Trophoblast cell (in vitro differentiated cells and primary cell): ENCODE results near the gene LRRC40. TPM values are rescaled to one million over a fixed set of nuclear protein-coding genes. Genes with fewer than 3 reads are reported as not detected.

Experiments used
- DNase-seq, 2 donors: peaks; one replicate each; pipeline ENCODE4 v3.0.0-alpha.2; 2016
- H2AFZ ChIP-seq: 2 replicates; pipeline ENCODE4 v1.6.1; 2013; ENCODE audit warnings: low read length, moderate library complexity, mild to moderate bottlenecking; ENCODE audit not compliant: insufficient read depth, poor library complexity
- H2AK5ac ChIP-seq: 2 replicates; pipeline ENCODE4 v1.6.1; 2013; ENCODE audit warnings: mild to moderate bottlenecking, low read length
- H2BK120ac ChIP-seq: 2 replicates; pipeline ENCODE4 v1.6.1; 2013; ENCODE audit warnings: low read length, mild to moderate bottlenecking, moderate library complexity; ENCODE audit not compliant: insufficient read depth, poor library complexity
- H2BK12ac ChIP-seq: 2 replicates; pipeline ENCODE4 v1.6.1; 2013; ENCODE audit warnings: mild to moderate bottlenecking, low read length, moderate library complexity
- H2BK5ac ChIP-seq: 2 replicates; pipeline ENCODE4 v1.6.1; 2013; ENCODE audit warnings: low read length, low read depth, moderate library complexity, mild to moderate bottlenecking; ENCODE audit not compliant: poor library complexity
- H3K14ac ChIP-seq: 2 replicates; pipeline ENCODE4 v1.6.1; 2013; ENCODE audit warnings: mild to moderate bottlenecking, low read length
- H3K18ac ChIP-seq: 2 replicates; pipeline ENCODE4 v1.6.1; 2013; ENCODE audit warnings: mild to moderate bottlenecking, low read length
- H3K23ac ChIP-seq: 2 replicates; pipeline ENCODE4 v1.6.1; 2013; ENCODE audit warnings: low read length
- H3K27ac ChIP-seq: 2 replicates; pipeline ENCODE4 v1.5.1; 2013; ENCODE audit warnings: low read depth, mild to moderate bottlenecking, inconsistent platforms, low read length, moderate library complexity
- H3K27me3 ChIP-seq: 2 replicates; pipeline ENCODE4 v1.6.1; 2013; ENCODE audit warnings: inconsistent platforms, mild to moderate bottlenecking, low read length, moderate library complexity; ENCODE audit not compliant: insufficient read depth
- H3K36me3 ChIP-seq, 2 experiments: 1 replicate in 1 of 2; 2 replicates in 1 of 2; pipeline ENCODE4 v1.6.1; 2013; ENCODE audit warnings: low read length in 2 of 2, mild to moderate bottlenecking in 2 of 2, moderate library complexity in 1 of 2; ENCODE audit not compliant: insufficient read depth in 2 of 2, control insufficient read depth in 1 of 2
- H3K4ac ChIP-seq: 2 replicates; pipeline ENCODE4 v1.6.1; 2013; ENCODE audit warnings: low read depth, mild to moderate bottlenecking, low read length, moderate library complexity
- H3K4me1 ChIP-seq, 2 experiments: 1 replicate in 1 of 2; 2 replicates in 1 of 2; pipeline ENCODE4 v1.6.1; 2013; ENCODE audit warnings: low read length in 2 of 2, mild to moderate bottlenecking in 2 of 2, moderate library complexity in 1 of 2; ENCODE audit not compliant: insufficient read depth in 2 of 2, control insufficient read depth in 1 of 2
- H3K4me2 ChIP-seq: 2 replicates; pipeline ENCODE4 v1.6.1; 2013; ENCODE audit warnings: inconsistent platforms, mild to moderate bottlenecking, low read length, moderate library complexity
- H3K4me3 ChIP-seq: 2 replicates; pipeline ENCODE4 v1.5.1; 2013; ENCODE audit warnings: mild to moderate bottlenecking, low read depth, low read length, inconsistent platforms
- H3K79me1 ChIP-seq: one replicate; pipeline ENCODE4 v1.6.1; 2013; ENCODE audit warnings: low read length
- H3K79me2 ChIP-seq: 2 replicates; pipeline ENCODE4 v1.6.1; 2013; ENCODE audit warnings: low read length, mild to moderate bottlenecking; ENCODE audit not compliant: control insufficient read depth, insufficient read depth, poor library complexity
- H3K9ac ChIP-seq: 2 replicates; pipeline ENCODE4 v1.6.1; 2013; ENCODE audit warnings: mild to moderate bottlenecking, low read length
- H3K9me3 ChIP-seq: 2 replicates; pipeline ENCODE4 v1.6.1; 2013; ENCODE audit warnings: low read depth, mild to moderate bottlenecking, control low read depth, inconsistent platforms, low read length; ENCODE audit not compliant: insufficient read depth
- H4K12ac ChIP-seq: 2 replicates; pipeline ENCODE4 v1.6.1; 2013; ENCODE audit warnings: low read depth, mild to moderate bottlenecking, low read length, moderate library complexity
- H4K8ac ChIP-seq: 2 replicates; pipeline ENCODE4 v1.6.1; 2013; ENCODE audit warnings: low read depth, mild to moderate bottlenecking, low read length, moderate library complexity
- H4K91ac ChIP-seq: one replicate; pipeline ENCODE4 v1.6.1; 2013; ENCODE audit warnings: low read depth, mild to moderate bottlenecking, low read length, moderate library complexity
- WGBS: extraction: QIAGEN DNeasy Blood & Tissue Kit; methylation state at CpG from one replicate; pipeline ENCODE4 v1.1.7; 2013; ENCODE audit warnings: missing lambda C conversion rate; ENCODE audit not compliant: insufficient read length, insufficient coverage; ENCODE audit errors: extremely low coverage; 5-methylcytosine and 5-hydroxymethylcytosine counted together
- polyA plus RNA-seq: library from polyadenylated mRNA; stranded (reverse); fragments of 200-250 nt; gene quantifications from 2 replicates; pipeline ENCODE4 v1.2.3, GENCODE V29; 2013

LRRC40 gene
- 19.5 and 19.8 TPM in 2 replicates for polyA plus RNA-seq

DNA sequence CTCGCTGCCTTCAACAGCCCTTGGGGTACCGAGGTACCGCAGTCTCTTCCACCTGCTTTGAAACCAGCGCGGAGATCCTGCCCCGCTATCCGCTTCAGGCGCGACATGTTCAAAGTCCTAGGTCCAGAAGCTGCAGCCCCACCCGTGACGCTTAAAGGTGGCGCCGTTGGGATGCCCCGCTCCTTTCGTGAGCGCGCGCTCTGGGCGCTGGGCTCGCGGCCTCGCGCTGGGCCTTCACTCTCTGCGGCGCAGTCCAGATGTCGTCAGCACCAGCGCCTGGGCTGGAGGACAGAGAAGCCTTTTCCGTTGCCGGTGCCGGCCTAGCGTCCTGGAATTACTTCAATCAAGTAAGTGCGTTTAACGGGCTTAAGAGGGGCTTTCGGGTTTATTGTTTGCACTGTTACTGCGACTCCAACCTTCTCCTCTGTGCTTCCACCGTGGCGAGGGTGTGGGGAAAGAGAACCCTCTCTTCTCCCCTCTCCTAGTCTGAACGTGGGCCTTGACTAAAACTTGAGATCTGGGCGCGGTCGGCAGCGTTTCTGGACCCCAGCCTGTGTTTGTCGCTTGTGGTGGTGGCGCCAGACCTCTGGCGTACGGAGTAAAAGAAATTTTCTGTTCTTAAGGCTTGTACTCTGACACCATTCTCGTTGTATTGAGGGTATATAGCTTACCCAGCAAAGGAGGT, at the start of gene LRRC40:
Gene LRRC40 (minus strand): TSS at position 146 of the 685 bp plus-strand sequence. CDS start 39 bp downstream, at position 107.
- H3K79me2 ChIP-seq = peaks cover 19% of the 10 kb centered on the region
- no peaks in the 10 kb centered on the region for H3K4me1 ChIP-seq
- H3K27me3 ChIP-seq = no peaks in the 10 kb centered on the region
- H3K27ac ChIP-seq = peak within 1 kb of the TSS; percentile 65
- no peak within 1 kb of the TSS for H2BK12ac ChIP-seq
- DNase-seq = peak; percentile 96 to 98
- peak within 1 kb of the TSS; percentile 82 for H4K12ac ChIP-seq
- peak within 1 kb of the TSS; percentile 98 for H3K4me3 ChIP-seq
- peak within 1 kb of the TSS; percentile 93 for H4K8ac ChIP-seq
- H4K91ac ChIP-seq = peak within 1 kb of the TSS; percentile 50
- H2BK120ac ChIP-seq = peak within 1 kb of the TSS; percentile 43
- peak within 1 kb of the TSS; percentile 64 for H2AFZ ChIP-seq
- peak within 1 kb of the TSS; percentile 85 for H3K4me2 ChIP-seq
- no CpG with 5 or more reads among the region's 47 CpGs for WGBS
- H3K79me1 ChIP-seq = peaks cover 6% of the 10 kb centered on the region
- H3K23ac ChIP-seq = no peak within 1 kb of the TSS
- H3K36me3 ChIP-seq = peaks cover 7 to 10% of the 10 kb centered on the region in 2 experiments
- H3K9me3 ChIP-seq = no peaks in the 10 kb centered on the region
- peak within 1 kb of the TSS; percentile 84 for H3K14ac ChIP-seq
- H3K4ac ChIP-seq = peak within 1 kb of the TSS; percentile 38
- H3K9ac ChIP-seq = peak within 1 kb of the TSS; percentile 98
- peak within 1 kb of the TSS; percentile 38 for H2BK5ac ChIP-seq
- H2AK5ac ChIP-seq = peak within 1 kb of the TSS; percentile 62
- H3K18ac ChIP-seq = peak within 1 kb of the TSS; percentile 72

DNA sequence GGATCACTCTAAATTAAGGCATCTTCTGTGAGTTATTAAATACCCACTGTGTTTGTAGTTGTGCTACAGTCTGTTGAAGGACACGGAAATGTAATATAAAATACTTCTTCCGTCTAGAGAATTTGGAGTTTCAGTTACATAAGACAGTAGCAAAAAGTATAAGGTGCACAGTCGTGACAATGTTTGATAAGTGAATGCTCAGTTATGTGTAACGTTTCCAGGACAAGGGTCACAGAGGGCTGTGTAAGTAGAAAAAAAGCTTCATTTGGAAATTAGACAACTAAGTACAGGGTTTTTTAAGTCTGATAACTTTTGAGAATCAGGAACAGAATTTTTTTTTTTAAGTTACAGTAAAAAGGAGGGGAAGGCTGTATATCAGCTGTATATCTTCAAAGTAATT, 43.4 kb upstream of the LRRC40 start:
- H4K12ac ChIP-seq = no peak overlapping the region

DNA sequence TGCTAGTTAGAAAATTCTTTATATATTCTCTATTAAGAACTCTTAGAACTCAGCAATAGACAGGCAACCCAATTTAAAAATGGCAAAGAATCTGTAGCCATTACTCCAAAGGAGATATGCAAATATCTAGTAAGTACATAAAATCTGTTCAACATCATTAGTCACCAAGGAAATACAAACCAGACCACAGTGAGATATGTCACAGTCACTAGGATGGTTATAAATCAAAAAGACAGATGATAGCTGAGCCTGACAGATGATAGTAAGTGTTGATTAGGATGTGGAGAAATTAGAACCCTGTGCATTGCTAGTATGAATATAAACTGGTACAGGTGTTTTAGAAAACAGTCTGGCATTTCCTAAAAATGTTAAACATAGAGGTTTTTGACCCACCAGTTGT, 42.4 kb upstream of the LRRC40 start:
- H2BK12ac ChIP-seq = no peak overlapping the region
- H3K27me3 ChIP-seq = no peaks in the 10 kb centered on the region
- H3K9ac ChIP-seq = no peak overlapping the region
- H3K4me2 ChIP-seq = no peak overlapping the region
- H3K79me1 ChIP-seq = no peaks in the 10 kb centered on the region
- no peak overlapping the region for H3K18ac ChIP-seq
- no peak overlapping the region for H2AK5ac ChIP-seq
- H3K4me3 ChIP-seq = no peak overlapping the region
- H3K4ac ChIP-seq = no peak overlapping the region
- no peak overlapping the region for H3K27ac ChIP-seq
- H2BK5ac ChIP-seq = no peak overlapping the region
- H3K9me3 ChIP-seq = no peaks in the 10 kb centered on the region
- no peak for DNase-seq
- H2BK120ac ChIP-seq = no peak overlapping the region
- H3K36me3 ChIP-seq = peaks cover 10 to 20% of the 10 kb centered on the region in 2 experiments
- H2AFZ ChIP-seq = no peak overlapping the region
- H3K79me2 ChIP-seq = no peaks in the 10 kb centered on the region
- no peak overlapping the region for H3K14ac ChIP-seq
- H3K4me1 ChIP-seq = no peaks in the 10 kb centered on the region
- no peak overlapping the region for H3K23ac ChIP-seq
- no peak overlapping the region for H4K91ac ChIP-seq
- H4K8ac ChIP-seq = no peak overlapping the region
- H4K12ac ChIP-seq = no peak overlapping the region

More for the DNA sequence above, 43.4 kb upstream of the LRRC40 start:
- Histone ChIP-seq H3K27me3 (no peaks in the 10 kb centered on the region), H3K4ac (no peak overlapping the region), H4K91ac (no peak overlapping the region), H3K79me2 (no peaks in the 10 kb centered on the region), H3K9me3 (no peaks in the 10 kb centered on the region), H3K18ac (no peak overlapping the region), H2BK12ac (no peak overlapping the region), H3K9ac (no peak overlapping the region), H2AK5ac (no peak overlapping the region), H3K14ac (no peak overlapping the region), H3K27ac (no peak overlapping the region), H3K4me1 (no peaks in the 10 kb centered on the region), H3K23ac (no peak overlapping the region), H3K4me3 (no peak overlapping the region), H2BK120ac (no peak overlapping the region), H3K79me1 (no peaks in the 10 kb centered on the region), H2AFZ (no peak overlapping the region), H3K36me3 (peaks cover 11 to 19% of the 10 kb centered on the region in 2 experiments), H3K4me2 (no peak overlapping the region), H4K8ac (no peak overlapping the region), H2BK5ac (no peak overlapping the region)
- no peak for DNase-seq
- WGBS = no CpG with 5 or more reads among the region's 4 CpGs

DNA sequence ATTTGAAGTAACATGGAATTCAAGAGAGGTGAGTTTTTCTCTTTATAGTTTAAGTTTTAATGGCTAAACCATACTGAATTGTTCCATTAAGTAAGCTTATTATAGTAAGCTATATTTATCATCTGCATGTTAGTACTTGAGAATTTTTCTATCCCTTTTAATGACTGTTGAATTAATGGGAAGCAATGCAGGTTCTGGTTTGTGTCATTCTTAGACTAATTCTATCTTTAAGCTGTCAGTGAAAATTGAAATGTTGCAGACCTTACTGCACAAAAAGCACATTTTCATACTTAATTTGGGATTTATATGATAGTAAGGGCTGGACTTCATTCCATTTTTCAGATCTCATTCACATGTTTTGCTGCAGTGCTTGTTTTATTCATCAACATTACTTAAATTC, 41.7 kb upstream of the LRRC40 start:
- no peak overlapping the region for H4K91ac ChIP-seq
- no peak overlapping the region for H3K14ac ChIP-seq
- H3K27ac ChIP-seq = no peak overlapping the region
- no peak overlapping the region for H3K23ac ChIP-seq
- no peak overlapping the region for H3K9ac ChIP-seq
- peaks cover 13 to 23% of the 10 kb centered on the region in 2 experiments for H3K36me3 ChIP-seq
- no peak overlapping the region for H3K4me3 ChIP-seq
- no peaks in the 10 kb centered on the region for H3K79me1 ChIP-seq
- no peak overlapping the region for H2AK5ac ChIP-seq
- H3K4ac ChIP-seq = no peak overlapping the region
- H3K18ac ChIP-seq = no peak overlapping the region
- H2AFZ ChIP-seq = no peak overlapping the region
- no peak overlapping the region for H2BK120ac ChIP-seq
- H3K9me3 ChIP-seq = no peaks in the 10 kb centered on the region
- H3K4me1 ChIP-seq = no peaks in the 10 kb centered on the region
- H3K27me3 ChIP-seq = no peaks in the 10 kb centered on the region
- H2BK12ac ChIP-seq = no peak overlapping the region
- DNase-seq = no peak
- no peak overlapping the region for H4K8ac ChIP-seq
- H3K4me2 ChIP-seq = no peak overlapping the region
- H4K12ac ChIP-seq = no peak overlapping the region
- no peak overlapping the region for H2BK5ac ChIP-seq
- no peaks in the 10 kb centered on the region for H3K79me2 ChIP-seq
